ENCODE measurements around the gene ATF5.

Gene ATF5

GRCh38 chr19:49929121-49929610 lies at the start of gene ATF5, which contains the start of gene NUP62:
Gene ATF5 (plus strand): TSS chr19:49929205. CDS start chr19:49930851, 1,646 bp downstream.
Gene NUP62 (minus strand): TSS chr19:49929504. CDS start chr19:49909807, 19,697 bp downstream.
- DNase-seq, result peak; percentile 91

- no peak for DNase-seq
Observed at GRCh38 chr19:49879243-49879963, 49.6 kb upstream of the ATF5 start.

- DNase-seq, result no peak
Observed at GRCh38 chr19:49880162-49880869, 48.7 kb upstream of the ATF5 start.

GRCh38 chr19:49881186-49881585 lies 47.8 kb upstream of the ATF5 start:
- no peak for DNase-seq

- DNase-seq, result no peak
Observed at GRCh38 chr19:49881672-49882394, 47.2 kb upstream of the ATF5 start.

GRCh38 chr19:49882643-49883042 lies 46.4 kb upstream of the ATF5 start:
- no peak for DNase-seq

GRCh38 chr19:49883094-49883493 lies 45.9 kb upstream of the ATF5 start:
- no peak for DNase-seq

- DNase-seq, result no peak
Observed at GRCh38 chr19:49884109-49884508, 44.9 kb upstream of the ATF5 start.

- DNase-seq, result no peak
Observed at GRCh38 chr19:49884760-49885159, 44.2 kb upstream of the ATF5 start.

GRCh38 chr19:49887037-49887664 lies 41.9 kb upstream of the ATF5 start:
- no peak for DNase-seq

GRCh38 chr19:49887665-49888509 lies 41.1 kb upstream of the ATF5 start:
- DNase-seq, result no peak

- peak; percentile 20 for DNase-seq
Observed at GRCh38 chr19:49888510-49888824, 40.5 kb upstream of the ATF5 start.

GRCh38 chr19:49889038-49889686 lies 39.8 kb upstream of the ATF5 start:
- DNase-seq, result no peak

- DNase-seq, result no peak
Observed at GRCh38 chr19:49889687-49890348, 39.2 kb upstream of the ATF5 start.

GRCh38 chr19:49890349-49891311 lies 38.4 kb upstream of the ATF5 start:
- no peak for DNase-seq

GRCh38 chr19:49891393-49891792 lies 37.6 kb upstream of the ATF5 start:
- DNase-seq, result no peak

- no peak for DNase-seq
Observed at GRCh38 chr19:49892716-49893115, 36.3 kb upstream of the ATF5 start.

GRCh38 chr19:49894011-49894664 lies 34.9 kb upstream of the ATF5 start:
- DNase-seq, result no peak

- DNase-seq, result no peak
Observed at GRCh38 chr19:49894879-49895565, 34.0 kb upstream of the ATF5 start.
